Caco-2 (cell line): Measurements from ENCODE around the gene EPHB6. TPM values are rescaled to one million over a fixed set of nuclear protein-coding genes. Genes with fewer than 3 reads are reported as not detected.

ENCODE experiments used
- BruUV-seq: library from RNA; stranded (reverse); fragments of 400-500 nt; replicated peaks from 2 replicates; lab custom pipeline; 2021; lab: Mats Ljungman, UMichigan
- CTCF ChIA-PET: fragments of 300-600 bp; sonication (Branson Sonifier 250); formaldehyde crosslinking; loops from one replicate; lab custom pipeline; 2022; ENCODE audit warnings: antibody characterized with exemption; lab: Charles Lee
- POLR2A ChIA-PET: fragments of 300-600 bp; sonication (Branson Sonifier 250); formaldehyde crosslinking; loops from one replicate; lab custom pipeline; 2022; ENCODE audit warnings: antibody characterized with exemption; lab: Charles Lee
- DNase-seq, 2 experiments: peaks; one replicate each; pipeline versions ENCODE4 v3.0.0 to v3.0.0-alpha.2; 2020 to 2022
- H3K27me3 ChIP-seq: replicated peaks from 2 replicates; pipeline ENCODE4 v1.6.0; 2011; ENCODE audit warnings: low read length; ENCODE audit not compliant: control insufficient read depth, insufficient read depth
- H3K36me3 ChIP-seq: 2 replicates; pipeline ENCODE4 v1.5.1; 2011; ENCODE audit warnings: low read length; ENCODE audit not compliant: control insufficient read depth, insufficient read depth
- H3K4me1 ChIP-seq: fragments of 250-450 bp; sonication (Bioruptor Pico); 2 replicates; pipeline ENCODE4 v1.5.1; 2020; ENCODE audit warnings: mild to moderate bottlenecking
- H3K4me3 ChIP-seq: 2 replicates; pipeline ENCODE4 v1.5.1; 2011; ENCODE audit warnings: low read depth, mild to moderate bottlenecking, control low read depth, low read length
- H3K9me3 ChIP-seq: fragments of 250-450 bp; sonication (Bioruptor Pico); 2 replicates; pipeline ENCODE4 v1.5.1; 2020; ENCODE audit warnings: mild to moderate bottlenecking, moderate library complexity
- H3K27ac Mint-ChIP-seq: one replicate; pipeline ENCODE4 v1.8.0; 2022; ENCODE audit warnings: mixed read lengths; ENCODE audit not compliant: unreplicated experiment
- H3K27me3 Mint-ChIP-seq: one replicate; pipeline ENCODE4 v1.8.0; 2022; ENCODE audit warnings: mixed read lengths; ENCODE audit not compliant: insufficient read depth, unreplicated experiment
- H3K36me3 Mint-ChIP-seq: one replicate; pipeline ENCODE4 v1.8.0; 2022; ENCODE audit warnings: mild to moderate bottlenecking, mixed read lengths; ENCODE audit not compliant: insufficient read depth, unreplicated experiment
- H3K4me1 Mint-ChIP-seq: one replicate; pipeline ENCODE4 v1.8.0; 2022; ENCODE audit warnings: low read depth, mixed read lengths; ENCODE audit not compliant: unreplicated experiment
- H3K4me3 Mint-ChIP-seq: one replicate; pipeline ENCODE4 v1.8.0; 2022; ENCODE audit warnings: mild to moderate bottlenecking, moderate library complexity, mixed read lengths; ENCODE audit not compliant: unreplicated experiment
- H3K9me3 Mint-ChIP-seq: one replicate; pipeline ENCODE4 v1.8.0; 2022; ENCODE audit warnings: mixed read lengths; ENCODE audit not compliant: unreplicated experiment
- intact Hi-C: fragments of 100-400 bp; cut with micrococcal nuclease; formaldehyde crosslinking; loops from one replicate; pipeline ENCODE4 v1.10.0; 2022; ENCODE audit not compliant: unreplicated experiment
- total RNA-seq: library from RNA; stranded (reverse); gene quantifications from 2 replicates; pipeline ENCODE4 v1.2.3, GENCODE V29; 2022
- TF ChIP-seq, protein P1 (sequence below), 2 experiments: fragments of 200-600 bp in 1 of 2; IDR thresholded peaks; 1 replicate in 1 of 2; 2 replicates in 1 of 2; pipeline versions ENCODE4 v1.5.1 to v1.8.0; 2011 to 2022; ENCODE audit warnings: antibody characterized with exemption in 1 of 2, control low read depth in 1 of 2, inconsistent platforms in 1 of 2, low read depth in 1 of 2, low read length in 1 of 2, mild to moderate bottlenecking in 1 of 2, moderate library complexity in 1 of 2; ENCODE audit not compliant: insufficient read depth in 1 of 2, severe bottlenecking in 1 of 2, unreplicated experiment in 1 of 2

Gene EPHB6
- total RNA-seq, 1 experiment from 2014 or later: 2.7 TPM

GRCh38 chr7:142842251-142842766 is 12.6 kb upstream of the EPHB6 start:
- ChIA-PET POLR2A (no interaction called here), CTCF (interaction anchor here (0.6 to 0.8 kb wide), 2 partner anchors 59 to 373 kb away, joined by 3 read pairs; no protein-coding TSS in a partner anchor)
- no peak overlapping the region for H3K4me3 Mint-ChIP-seq
- BruUV-seq: no TSS peak
- Histone ChIP-seq H3K4me3 (no peak overlapping the region), H3K9me3 (no peaks in the 10 kb centered on the region), H3K4me1 (peaks cover 16% of the 10 kb centered on the region), H3K27me3 (no peaks in the 10 kb centered on the region; the same call in 1 of the 2 replicates), H3K36me3 (no peaks in the 10 kb centered on the region)
- H3K9me3 Mint-ChIP-seq: no peaks in the 10 kb centered on the region
- peaks cover 13% of the 10 kb centered on the region for H3K4me1 Mint-ChIP-seq
- intact Hi-C loops: no loop called here
- no peaks in the 10 kb centered on the region for H3K36me3 Mint-ChIP-seq
- peaks cover 2% of the 10 kb centered on the region for H3K27me3 Mint-ChIP-seq
- DNase-seq: no peak
- no peak overlapping the region for H3K27ac Mint-ChIP-seq
- TF ChIP-seq, protein P1, sequence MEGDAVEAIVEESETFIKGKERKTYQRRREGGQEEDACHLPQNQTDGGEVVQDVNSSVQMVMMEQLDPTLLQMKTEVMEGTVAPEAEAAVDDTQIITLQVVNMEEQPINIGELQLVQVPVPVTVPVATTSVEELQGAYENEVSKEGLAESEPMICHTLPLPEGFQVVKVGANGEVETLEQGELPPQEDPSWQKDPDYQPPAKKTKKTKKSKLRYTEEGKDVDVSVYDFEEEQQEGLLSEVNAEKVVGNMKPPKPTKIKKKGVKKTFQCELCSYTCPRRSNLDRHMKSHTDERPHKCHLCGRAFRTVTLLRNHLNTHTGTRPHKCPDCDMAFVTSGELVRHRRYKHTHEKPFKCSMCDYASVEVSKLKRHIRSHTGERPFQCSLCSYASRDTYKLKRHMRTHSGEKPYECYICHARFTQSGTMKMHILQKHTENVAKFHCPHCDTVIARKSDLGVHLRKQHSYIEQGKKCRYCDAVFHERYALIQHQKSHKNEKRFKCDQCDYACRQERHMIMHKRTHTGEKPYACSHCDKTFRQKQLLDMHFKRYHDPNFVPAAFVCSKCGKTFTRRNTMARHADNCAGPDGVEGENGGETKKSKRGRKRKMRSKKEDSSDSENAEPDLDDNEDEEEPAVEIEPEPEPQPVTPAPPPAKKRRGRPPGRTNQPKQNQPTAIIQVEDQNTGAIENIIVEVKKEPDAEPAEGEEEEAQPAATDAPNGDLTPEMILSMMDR (IDR thresholded peaks at IDR 0.05; ENCODE audit: insufficient read depth in 1 of 2, low read depth in 1 of 2, low read length in 1 of 2, severe bottlenecking in 1 of 2, unreplicated experiment in 1 of 2): no peak

- CTCF ChIA-PET: no interaction called here
- H3K36me3 ChIP-seq: no peaks in the 10 kb centered on the region
- TF ChIP-seq, protein P1 (IDR thresholded peaks at IDR 0.05; ENCODE audit: insufficient read depth in 1 of 2, low read depth in 1 of 2, low read length in 1 of 2, severe bottlenecking in 1 of 2, unreplicated experiment in 1 of 2): no peak
- no peak for DNase-seq
- peaks cover 11% of the 10 kb centered on the region for H3K27me3 Mint-ChIP-seq
- intact Hi-C loops: no loop called here
- no peak overlapping the region for H3K4me3 ChIP-seq
- BruUV-seq: no TSS peak
- peaks cover 2% of the 10 kb centered on the region for H3K4me1 Mint-ChIP-seq
- H3K9me3 ChIP-seq: no peaks in the 10 kb centered on the region
- peaks cover 8% of the 10 kb centered on the region for H3K4me1 ChIP-seq
- no peak overlapping the region for H3K4me3 Mint-ChIP-seq
- H3K36me3 Mint-ChIP-seq: no peaks in the 10 kb centered on the region
- POLR2A ChIA-PET: no interaction called here
- no peaks in the 10 kb centered on the region for H3K9me3 Mint-ChIP-seq
- H3K27ac Mint-ChIP-seq: no peak overlapping the region
- no peaks in the 10 kb centered on the region; the same call in none of the 2 replicates for H3K27me3 ChIP-seq
Observed at GRCh38 chr7:142847353-142847752, 7.5 kb upstream of the EPHB6 start.

DNA sequence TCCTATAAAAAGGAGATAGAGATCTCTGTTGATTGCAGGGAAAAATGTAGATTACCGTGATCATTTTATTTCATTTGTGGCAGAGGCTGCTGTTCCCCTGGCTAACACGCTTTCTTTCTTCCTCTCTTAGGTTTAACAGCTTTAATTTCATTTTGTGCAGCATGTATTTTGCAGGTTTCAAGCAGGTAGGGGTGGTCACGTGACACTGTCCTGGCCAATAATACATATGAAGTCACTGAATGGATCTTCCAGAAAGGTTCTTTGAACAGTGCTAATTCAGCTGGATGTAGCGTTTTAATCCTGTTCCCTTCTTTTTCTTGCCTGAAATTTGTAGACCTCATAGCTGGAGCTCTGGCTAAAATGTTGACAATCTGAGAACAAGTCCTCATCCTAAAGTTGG is 3.6 kb upstream of the EPHB6 start:
- ChIA-PET CTCF (interaction anchor here (0.7 to 1.5 kb wide), 3 partner anchors 22 to 364 kb away, joined by 3 to 5 read pairs (median 4); no protein-coding TSS in a partner anchor), POLR2A (no interaction called here)
- Histone ChIP-seq H3K4me1 (peaks cover 6% of the 10 kb centered on the region; the same call in 1 of the 2 replicates), H3K4me3 (no peak overlapping the region), H3K9me3 (no peaks in the 10 kb centered on the region), H3K27me3 (no peaks in the 10 kb centered on the region; the same call in none of the 2 replicates), H3K36me3 (no peaks in the 10 kb centered on the region)
- BruUV-seq: no TSS peak
- intact Hi-C loops: no loop called here
- Mint-ChIP-seq H3K36me3 (no peaks in the 10 kb centered on the region), H3K9me3 (no peaks in the 10 kb centered on the region), H3K4me3 (no peak overlapping the region), H3K4me1 (peaks cover 7% of the 10 kb centered on the region), H3K27ac (no peak overlapping the region), H3K27me3 (peaks cover 14% of the 10 kb centered on the region)
- DNase-seq: no peak
- TF ChIP-seq, protein P1 (IDR thresholded peaks at IDR 0.05; ENCODE audit: insufficient read depth in 1 of 2, low read depth in 1 of 2, low read length in 1 of 2, severe bottlenecking in 1 of 2, unreplicated experiment in 1 of 2): no peak
